Spleen (tissue), 7 donors: Measurements from ENCODE around the gene TOP3A.

Experiments
- CTCF ChIP-seq, 11 experiments: fragments of 200-600 bp in 7 of 11; fragments of 450-650 bp in 4 of 11; sonication (generic) in 4 of 11; IDR thresholded peaks in 8 of 11; conservative IDR thresholded peaks in 3 of 11; 1 replicate in 7 of 11; 2 replicates in 4 of 11; pipeline versions ENCODE4 v1.4.0 to v1.8.0; 2016 to 2021; ENCODE audit warnings: antibody characterized with exemption in 11 of 11, inconsistent platforms in 4 of 11, mild to moderate bottlenecking in 1 of 11
- POLR2AphosphoS5 ChIP-seq, 3 donors: sonication (generic); formaldehyde crosslinking; IDR thresholded peaks; one replicate each; pipeline ENCODE4 v1.5.1; 2017; ENCODE audit warnings: antibody characterized with exemption in 3 of 3
- donor health status: DM: no; HTN: no; CAD: no; lungs with moderate emphysema.
- donor health status: DM: no; HTN: no; CAD: no.
- donor health status: DM: no; HTN: no; CAD: no.

- no peak for TF ChIP-seq POLR2AphosphoS5 (IDR thresholded peaks at IDR 0.05)
- TF ChIP-seq CTCF (IDR thresholded peaks at IDR 0.05 in 8 of 11, conservative IDR thresholded peaks at IDR 0.05 in 3 of 11): no peak
Measured at GRCh38 chr17:18285296-18285695, 29.5 kb downstream of the TOP3A start.
